Posterior cingulate gyrus (tissue), 11 donors: ENCODE results near the gene NR2C2AP.

Experiments used
- DNase-seq, 10 donors: peaks; one replicate each; pipeline versions ENCODE4 v3.0.0 to v3.0.0-alpha.2; 2020 to 2021; ENCODE audit warnings: mixed read lengths in 3 of 10
- intact Hi-C: fragments of 100-400 bp; cut with DNase I; formaldehyde crosslinking; loops from one replicate; pipeline ENCODE4 v1.15.1; 2023

NR2C2AP gene

GRCh38 chr19:19155495-19156219, 47.6 kb downstream of the NR2C2AP start:
- no peak for DNase-seq
- intact Hi-C loops: no loop called here

- no peak for DNase-seq
- intact Hi-C loops: no loop called here
These were observed 48.3 kb downstream of the NR2C2AP start for GRCh38 chr19:19154768-19155494.

- intact Hi-C loops: no loop called here
- no peak for DNase-seq
These were observed 50.4 kb downstream of the NR2C2AP start for GRCh38 chr19:19152668-19153384.

- intact Hi-C loops: no loop called here
- no peak for DNase-seq
These were observed 51.8 kb downstream of the NR2C2AP start for GRCh38 chr19:19151418-19151817.
